Measurements from ENCODE around the gene ECPAS.
"Not testable (repeated sequence)": the region's sequence is repeated elsewhere in the genome, so short reads cannot be mapped to it uniquely, and the experiment has no call there.

ECPAS gene

GRCh38 chr9:111348821-111349271 lies 135.3 kb downstream of the ECPAS start:
- Histone ChIP-seq H3K9me2 (replicated peaks; ENCODE audit: insufficient read depth, low read length) (no peaks in the 10 kb centered on the region), H3K79me2 (ENCODE audit: insufficient read depth, low read length) (no peaks in the 10 kb centered on the region), H3F3A (ENCODE audit: insufficient read depth) (no peaks in the 10 kb centered on the region), H3K36me3 (ENCODE audit: low read length) (no peaks in the 10 kb centered on the region), H4K20me1 (ENCODE audit: low read depth, low read length) (no peaks in the 10 kb centered on the region), H3K27ac (ENCODE audit: low read depth, low read length) (no peak overlapping the region), H3K27me3 (ENCODE audit: low read length) (no peaks in the 10 kb centered on the region), H3K4me2 (ENCODE audit: low read depth, low read length, poor library complexity, severe bottlenecking) (no peak overlapping the region), H3K4me3 (ENCODE audit: insufficient read depth, low read length, poor library complexity, severe bottlenecking) (no peak overlapping the region), H2AFZ (ENCODE audit: low read depth, low read length, severe bottlenecking) (no peak overlapping the region), H3K9ac (ENCODE audit: low read length) (no peak overlapping the region), H3K9me3 (ENCODE audit: insufficient read depth, low read length) (no peaks in the 10 kb centered on the region)
- no peak for TF ChIP-seq EZH2phosphoT487 (conservative IDR thresholded peaks at IDR 0.05; ENCODE audit: low read length)
- TF ChIP-seq, protein P1, sequence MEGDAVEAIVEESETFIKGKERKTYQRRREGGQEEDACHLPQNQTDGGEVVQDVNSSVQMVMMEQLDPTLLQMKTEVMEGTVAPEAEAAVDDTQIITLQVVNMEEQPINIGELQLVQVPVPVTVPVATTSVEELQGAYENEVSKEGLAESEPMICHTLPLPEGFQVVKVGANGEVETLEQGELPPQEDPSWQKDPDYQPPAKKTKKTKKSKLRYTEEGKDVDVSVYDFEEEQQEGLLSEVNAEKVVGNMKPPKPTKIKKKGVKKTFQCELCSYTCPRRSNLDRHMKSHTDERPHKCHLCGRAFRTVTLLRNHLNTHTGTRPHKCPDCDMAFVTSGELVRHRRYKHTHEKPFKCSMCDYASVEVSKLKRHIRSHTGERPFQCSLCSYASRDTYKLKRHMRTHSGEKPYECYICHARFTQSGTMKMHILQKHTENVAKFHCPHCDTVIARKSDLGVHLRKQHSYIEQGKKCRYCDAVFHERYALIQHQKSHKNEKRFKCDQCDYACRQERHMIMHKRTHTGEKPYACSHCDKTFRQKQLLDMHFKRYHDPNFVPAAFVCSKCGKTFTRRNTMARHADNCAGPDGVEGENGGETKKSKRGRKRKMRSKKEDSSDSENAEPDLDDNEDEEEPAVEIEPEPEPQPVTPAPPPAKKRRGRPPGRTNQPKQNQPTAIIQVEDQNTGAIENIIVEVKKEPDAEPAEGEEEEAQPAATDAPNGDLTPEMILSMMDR (IDR thresholded peaks at IDR 0.05; ENCODE audit: insufficient read depth, low read length, poor library complexity, severe bottlenecking) = no peak

- H3K4me3 ChIP-seq (ENCODE audit: insufficient read depth, low read length, poor library complexity, severe bottlenecking); H2AFZ ChIP-seq (ENCODE audit: low read depth, low read length, severe bottlenecking): not testable (repeated sequence)
These were observed 149.8 kb downstream of the ECPAS start for GRCh38 chr9:111334318-111334863.

DNA sequence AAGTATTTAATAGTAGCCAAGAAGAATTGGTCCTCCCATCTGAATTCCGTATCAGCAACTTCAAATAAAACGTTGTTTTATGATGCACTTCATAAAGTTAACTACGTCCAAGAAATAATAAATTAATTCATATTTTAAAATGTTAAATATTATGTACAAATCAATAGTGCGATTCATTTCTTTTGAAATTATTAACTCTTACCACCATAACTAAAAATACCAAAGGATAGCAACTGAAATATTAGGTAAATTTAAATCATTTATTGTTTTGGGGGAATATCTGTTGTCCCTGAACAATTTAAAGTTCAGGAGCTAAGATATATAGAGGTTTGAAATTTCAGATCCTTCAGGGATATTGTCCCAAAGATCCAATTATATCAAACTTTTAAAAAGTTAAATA lies 154.1 kb downstream of the ECPAS start, which contains the start of gene OR2K2:
TSS of gene OR2K2 (minus strand) at position 101 of the 400 bp plus-strand sequence. CDS start 1,791 bp downstream, outside the sequence.
- H3K4me3 ChIP-seq (ENCODE audit: insufficient read depth, low read length, poor library complexity, severe bottlenecking) = no peak within 1 kb of the TSS
- H2AFZ ChIP-seq (ENCODE audit: low read depth, low read length, severe bottlenecking) = no peak within 1 kb of the TSS
- no peaks in the 10 kb centered on the region; the same call in 1 of the 2 replicates for H3K9me2 ChIP-seq (replicated peaks; ENCODE audit: insufficient read depth, low read length)
- no peaks in the 10 kb centered on the region for H4K20me1 ChIP-seq (ENCODE audit: low read depth, low read length)
- no peak within 1 kb of the TSS for H3K9ac ChIP-seq (ENCODE audit: low read length)
- H3K4me2 ChIP-seq (ENCODE audit: low read depth, low read length, poor library complexity, severe bottlenecking) = no peak within 1 kb of the TSS
- no peaks in the 10 kb centered on the region for H3K9me3 ChIP-seq (ENCODE audit: insufficient read depth, low read length)
- TF ChIP-seq EZH2phosphoT487 (conservative IDR thresholded peaks at IDR 0.05; ENCODE audit: low read length) = no peak
- TF ChIP-seq, protein P1 (IDR thresholded peaks at IDR 0.05; ENCODE audit: insufficient read depth, low read length, poor library complexity, severe bottlenecking) = no peak
- no peaks in the 10 kb centered on the region for H3K79me2 ChIP-seq (ENCODE audit: insufficient read depth, low read length)
- no peaks in the 10 kb centered on the region for H3K36me3 ChIP-seq (ENCODE audit: low read length)
- no peaks in the 10 kb centered on the region for H3K27me3 ChIP-seq (ENCODE audit: low read length)
- no peak within 1 kb of the TSS for H3K27ac ChIP-seq (ENCODE audit: low read depth, low read length)
- no peaks in the 10 kb centered on the region for H3F3A ChIP-seq (ENCODE audit: insufficient read depth)

More at GRCh38 chr9:111334318-111334863, 149.8 kb downstream of the ECPAS start:
- H3K79me2 ChIP-seq (ENCODE audit: insufficient read depth, low read length); H3K4me2 ChIP-seq (ENCODE audit: low read depth, low read length, poor library complexity, severe bottlenecking); H3K27ac ChIP-seq (ENCODE audit: low read depth, low read length); H3K9ac ChIP-seq (ENCODE audit: low read length); H3K36me3 ChIP-seq (ENCODE audit: low read length); H3K9me3 ChIP-seq (ENCODE audit: insufficient read depth, low read length); H3K9me2 ChIP-seq (replicated peaks; ENCODE audit: insufficient read depth, low read length); H3F3A ChIP-seq (ENCODE audit: insufficient read depth); H3K27me3 ChIP-seq (ENCODE audit: low read length); H4K20me1 ChIP-seq (ENCODE audit: low read depth, low read length): not testable (repeated sequence)

GRCh38 chr9:111320631-111321030 lies 163.6 kb downstream of the ECPAS start:
- H3K9ac ChIP-seq (ENCODE audit: low read length) = no peak overlapping the region
- TF ChIP-seq EZH2phosphoT487 (conservative IDR thresholded peaks at IDR 0.05; ENCODE audit: low read length) = no peak
- TF ChIP-seq, protein P1 (IDR thresholded peaks at IDR 0.05; ENCODE audit: insufficient read depth, low read length, poor library complexity, severe bottlenecking) = no peak
- H3K4me3 ChIP-seq (ENCODE audit: insufficient read depth, low read length, poor library complexity, severe bottlenecking) = no peak overlapping the region
- no peak overlapping the region for H3K27ac ChIP-seq (ENCODE audit: low read depth, low read length)
- no peak overlapping the region for H2AFZ ChIP-seq (ENCODE audit: low read depth, low read length, severe bottlenecking)
- no peaks in the 10 kb centered on the region for H3K27me3 ChIP-seq (ENCODE audit: low read length)
- H3F3A ChIP-seq (ENCODE audit: insufficient read depth) = no peaks in the 10 kb centered on the region
- no peaks in the 10 kb centered on the region for H3K9me2 ChIP-seq (replicated peaks; ENCODE audit: insufficient read depth, low read length)
- no peaks in the 10 kb centered on the region for H3K9me3 ChIP-seq (ENCODE audit: insufficient read depth, low read length)
- no peaks in the 10 kb centered on the region for H3K79me2 ChIP-seq (ENCODE audit: insufficient read depth, low read length)
- H4K20me1 ChIP-seq (ENCODE audit: low read depth, low read length) = no peaks in the 10 kb centered on the region
- no peak overlapping the region for H3K4me2 ChIP-seq (ENCODE audit: low read depth, low read length, poor library complexity, severe bottlenecking)
- H3K36me3 ChIP-seq (ENCODE audit: low read length) = no peaks in the 10 kb centered on the region

All from SU-DHL-6 (cell line).